GM21528 (cell line): ENCODE results near the gene FADS1.

Experiments used
- ATAC-seq: cut with Tn5 transposase; IDR thresholded peaks from one replicate; pipeline ENCODE4 v1.9.1; 2021; ENCODE audit warnings: mild to moderate bottlenecking, moderate library complexity; ENCODE audit not compliant: unreplicated experiment, low FRiP score

Gene FADS1

DNA sequence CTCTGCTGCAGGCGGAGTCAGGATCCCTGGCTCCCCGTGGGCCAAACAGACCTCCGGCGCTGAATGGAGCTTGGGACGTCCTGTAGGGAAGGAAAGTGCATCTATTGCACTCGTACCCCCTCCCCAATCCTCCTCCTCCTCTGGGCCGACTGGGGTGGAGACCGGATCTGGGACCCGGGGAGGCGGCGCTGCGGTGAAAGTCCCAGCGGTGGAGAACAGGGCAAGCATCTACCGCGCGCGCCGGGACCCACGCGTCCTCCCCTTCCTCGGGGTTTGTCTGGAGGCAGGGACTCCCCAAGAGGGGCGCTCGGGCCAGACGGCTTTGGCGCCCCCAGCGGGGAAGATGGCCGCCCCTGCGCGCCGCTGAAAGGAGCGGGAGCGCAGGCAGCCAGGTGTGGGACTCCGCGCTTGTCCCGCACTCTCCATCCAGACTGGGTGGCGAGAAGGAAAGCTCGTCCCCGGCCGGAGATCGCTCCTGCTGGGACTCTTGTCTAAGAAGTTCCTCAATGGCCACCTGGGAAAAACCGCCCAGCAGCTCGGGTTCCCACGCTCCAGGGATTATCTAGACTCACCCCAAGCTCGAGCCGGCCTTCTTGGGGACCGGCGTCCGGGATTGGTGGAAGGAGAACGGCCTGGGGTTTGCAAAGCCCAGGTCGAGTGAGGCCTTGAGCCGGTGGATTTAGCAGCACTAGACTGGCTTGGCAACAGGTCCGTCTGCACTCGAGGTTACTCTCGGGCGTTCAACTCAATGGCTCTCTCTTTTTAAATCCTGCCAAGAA lies 12.0 kb upstream of the FADS1 start:
- ATAC-seq = peak; percentile 24

DNA sequence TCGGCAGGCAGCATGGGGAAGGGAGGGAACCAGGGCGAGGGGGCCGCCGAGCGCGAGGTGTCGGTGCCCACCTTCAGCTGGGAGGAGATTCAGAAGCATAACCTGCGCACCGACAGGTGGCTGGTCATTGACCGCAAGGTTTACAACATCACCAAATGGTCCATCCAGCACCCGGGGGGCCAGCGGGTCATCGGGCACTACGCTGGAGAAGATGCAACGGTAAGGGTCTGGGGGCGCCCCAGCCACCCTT lies 11.5 kb upstream of the FADS1 start:
- peak; percentile 12 for ATAC-seq

- peak; percentile 69 for ATAC-seq
Observed at GRCh38 chr11:61827571-61828378, 11.0 kb upstream of the FADS1 start, which contains the start of gene FADS2. Gene FADS2, plus strand, starts transcription at chr11:61828300. Its CDS starts 91 bp downstream, at chr11:61828391.

DNA sequence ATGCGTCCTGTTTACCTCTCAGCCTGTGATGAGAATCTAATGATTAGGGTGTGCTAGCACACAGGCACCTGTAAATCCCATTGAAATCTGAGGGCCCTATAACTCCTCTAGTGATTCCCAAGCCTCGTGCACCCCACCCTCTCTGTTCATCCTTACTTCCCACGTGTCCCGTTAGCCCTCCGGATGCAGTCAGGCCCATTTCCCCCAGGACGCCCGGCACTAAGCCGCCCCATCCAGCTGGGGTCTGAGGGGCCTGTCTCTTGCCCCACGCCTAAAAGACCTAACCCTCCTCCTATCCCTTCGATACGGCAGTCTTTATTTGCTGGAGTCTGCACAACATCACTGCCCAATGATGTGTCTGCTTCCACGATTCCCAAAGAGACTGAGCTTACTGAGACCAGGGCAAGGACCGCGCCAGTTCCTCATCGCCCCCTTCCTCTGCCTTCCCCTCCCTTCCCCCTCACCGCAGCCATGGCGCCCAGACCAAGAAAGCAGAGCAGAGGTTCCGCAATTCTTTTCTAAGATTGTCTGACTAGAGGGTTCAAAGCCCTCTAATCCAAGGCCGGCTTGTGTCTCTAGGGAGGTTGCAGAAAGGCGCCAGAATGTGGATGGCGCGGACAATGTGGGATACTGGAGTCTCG lies 10.2 kb upstream of the FADS1 start:
- ATAC-seq = no peak

- ATAC-seq = no peak
Observed at GRCh38 chr11:61820174-61820573, 3.4 kb upstream of the FADS1 start.

DNA sequence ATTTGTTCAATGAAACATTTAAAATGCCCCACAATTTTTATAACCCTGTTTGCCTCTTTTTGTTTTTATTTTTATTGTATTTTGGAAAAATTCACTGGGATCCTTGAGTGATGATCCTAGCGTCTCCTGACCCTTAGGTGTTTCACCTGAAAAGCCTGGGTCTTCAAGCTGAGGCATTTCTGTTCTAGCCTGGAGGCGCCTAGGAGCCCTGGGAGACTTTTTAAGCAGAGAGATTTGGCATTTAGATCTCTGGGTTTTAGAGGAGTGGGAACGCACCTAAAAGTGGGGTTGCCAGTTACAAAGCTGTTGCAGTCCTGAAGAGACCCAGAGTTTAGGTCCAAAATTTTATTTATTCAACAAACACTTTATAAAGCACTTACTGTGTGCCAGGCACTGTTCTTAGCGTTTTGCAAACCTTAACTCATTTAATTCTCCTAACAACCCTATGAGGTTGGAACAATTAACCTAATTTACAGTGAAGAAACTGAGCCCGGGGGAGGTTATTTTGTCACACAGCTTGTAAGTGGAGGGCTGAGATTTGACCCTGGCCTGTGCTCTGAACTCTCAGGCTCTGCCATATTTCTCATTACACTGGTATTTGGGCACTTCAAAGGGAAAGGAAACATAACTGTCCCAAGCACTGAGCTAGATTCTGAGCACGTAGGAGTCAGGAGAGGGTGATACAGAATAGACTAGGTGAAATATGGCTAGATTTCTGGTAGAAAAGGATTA lies 834 bp upstream of the FADS1 start:
- no peak for ATAC-seq

DNA sequence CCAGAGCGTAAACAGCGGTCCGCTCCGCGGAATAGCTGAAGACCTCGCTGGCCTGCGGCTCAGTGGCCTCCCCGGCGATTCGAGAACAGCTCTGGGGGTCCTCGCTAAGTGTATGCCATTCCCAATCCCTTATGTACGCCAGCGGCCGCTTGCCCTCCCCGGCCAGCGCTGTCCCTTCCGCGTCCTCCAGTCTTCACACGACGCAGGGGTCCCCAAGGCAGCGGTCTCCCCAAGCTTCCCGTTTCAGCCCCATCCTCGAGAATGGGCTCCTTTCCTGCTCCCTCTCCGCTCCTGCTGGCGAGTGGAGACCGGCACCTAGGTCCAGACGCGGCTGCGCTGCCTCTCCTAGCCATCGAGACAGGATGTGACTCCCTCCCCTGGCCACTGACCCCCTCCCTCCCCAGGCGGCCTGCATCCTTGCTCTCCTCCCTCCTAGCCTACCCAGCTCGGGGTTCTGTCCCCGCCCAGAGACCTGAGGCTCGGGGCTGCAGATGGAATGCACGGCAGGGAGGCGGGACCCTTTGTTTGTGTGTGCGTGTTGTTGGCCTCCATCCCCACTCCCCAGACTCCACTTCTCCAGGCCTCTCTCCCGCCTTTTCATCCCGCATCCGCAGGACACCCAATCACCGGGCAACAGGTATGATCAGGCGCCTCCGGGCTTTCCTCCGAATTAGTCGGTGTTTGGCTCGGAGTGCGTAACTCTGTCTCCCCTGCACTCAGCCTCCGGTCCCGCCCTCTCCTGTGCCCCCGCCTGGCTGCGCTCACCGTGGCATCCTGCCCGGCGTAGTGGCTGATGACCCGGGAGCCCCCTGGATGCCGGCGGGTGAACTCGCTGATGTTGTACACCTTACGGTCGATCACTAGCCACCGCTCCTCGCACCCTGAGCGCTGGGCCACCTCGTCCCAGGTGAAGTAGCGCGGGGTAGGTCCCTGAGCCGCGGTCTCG lies 740 bp downstream of the FADS1 start:
- peak; percentile 27 for ATAC-seq

DNA sequence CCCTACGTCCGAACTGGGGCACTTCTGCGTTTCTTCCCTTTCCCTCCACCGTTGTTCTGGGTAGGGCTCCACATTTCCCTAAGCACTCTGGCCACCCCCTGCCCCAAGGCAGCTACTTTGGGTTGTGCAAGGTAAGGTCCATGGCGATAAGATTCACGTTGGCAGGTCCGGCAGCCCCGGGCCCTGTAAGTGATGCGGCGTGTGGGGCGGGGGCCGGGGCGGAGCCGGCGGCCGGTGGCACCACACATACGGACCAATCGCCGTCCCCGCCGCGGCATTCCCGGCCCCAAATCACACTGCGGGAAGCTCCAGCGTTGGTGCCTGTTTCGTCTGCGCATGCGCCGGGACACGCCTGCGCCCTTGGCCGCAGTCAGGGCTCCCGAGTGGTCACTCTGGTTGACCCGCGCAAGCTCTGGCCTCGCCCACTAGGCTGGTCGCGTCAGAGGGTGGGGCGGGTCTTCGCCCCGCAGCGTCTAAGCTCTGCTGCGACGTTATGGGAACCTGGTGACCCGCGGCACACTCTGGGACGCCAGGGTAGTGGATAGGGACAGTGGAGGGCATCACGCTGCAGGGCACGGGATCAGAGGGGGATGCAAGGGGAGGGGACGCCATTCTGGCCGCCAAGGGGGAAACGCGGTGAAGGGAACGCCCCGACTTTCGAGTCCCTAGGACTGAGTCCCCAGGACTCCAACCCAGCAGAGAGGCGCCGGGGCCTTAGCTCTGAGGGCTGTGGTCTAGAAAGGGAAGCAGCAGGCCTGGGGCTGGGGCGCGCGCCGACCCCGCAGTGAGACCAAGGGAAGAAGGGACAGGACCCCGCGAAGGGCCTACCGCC lies 1.6 kb downstream of the FADS1 start:
- peak; percentile 39 for ATAC-seq

DNA sequence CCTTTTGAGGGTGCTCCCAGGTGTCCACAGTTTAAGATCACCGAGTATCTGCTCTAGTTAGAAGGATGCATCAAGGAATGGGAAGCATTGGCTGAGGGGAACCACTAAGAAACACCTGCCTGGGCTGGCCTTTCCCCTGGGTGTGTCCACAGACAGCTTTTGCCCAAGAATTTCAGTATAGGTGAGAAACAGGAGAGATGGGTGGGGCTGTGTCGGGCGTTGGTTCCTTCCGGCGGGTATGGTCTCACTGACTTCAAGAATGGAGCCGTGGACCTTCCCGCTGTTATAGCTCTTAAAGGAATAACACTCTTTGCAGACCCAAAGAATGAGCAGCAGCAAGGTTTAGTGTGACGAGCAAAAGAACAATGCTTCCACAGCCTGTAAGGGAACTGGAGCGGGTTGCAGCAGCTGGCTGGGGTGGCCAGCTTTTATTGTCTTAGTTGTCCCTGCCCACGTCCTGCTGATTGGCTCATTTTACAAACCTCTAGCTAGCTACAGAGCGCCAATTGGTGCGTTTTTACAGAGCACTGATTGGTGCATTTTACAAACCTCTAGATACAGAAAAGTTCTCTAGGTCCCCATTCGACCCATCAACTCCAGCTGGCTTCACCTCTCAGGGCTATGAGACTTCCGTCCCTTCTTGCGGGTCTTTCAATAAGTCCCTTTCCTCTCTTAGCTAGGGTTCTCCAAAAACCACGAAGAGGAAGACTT lies 2.4 kb downstream of the FADS1 start:
- ATAC-seq = no peak

DNA sequence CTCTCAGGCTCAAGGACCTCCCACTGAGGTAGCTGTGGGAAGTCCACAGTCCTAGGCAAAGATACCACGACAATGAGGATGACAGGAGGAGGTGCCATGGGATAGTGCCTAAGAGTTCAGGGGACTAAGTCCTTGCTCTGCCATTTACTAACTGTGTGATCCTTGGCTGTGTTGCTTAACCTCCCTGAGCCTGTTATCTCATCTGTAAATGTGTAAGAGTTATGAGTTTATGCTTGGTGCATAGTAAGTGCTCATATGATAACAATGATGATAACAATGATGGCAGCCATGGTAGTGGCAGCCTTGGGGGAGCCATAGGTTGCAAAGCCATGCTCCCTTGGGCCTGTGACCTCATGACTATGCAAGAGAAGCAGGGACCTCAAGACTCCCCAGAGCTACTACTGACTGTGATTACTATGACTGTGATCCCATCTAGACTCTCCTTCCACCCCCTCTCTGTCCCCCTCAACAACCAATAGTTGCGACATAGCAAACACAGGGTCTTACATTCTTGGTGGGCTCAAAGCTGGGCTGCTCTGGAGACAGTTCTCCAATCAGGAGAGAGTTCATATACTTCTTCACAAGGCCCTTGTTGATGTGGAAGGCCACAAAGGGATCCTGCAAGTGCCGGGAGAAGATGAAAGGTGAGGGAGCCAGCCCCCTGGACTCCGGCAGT lies 3.9 kb downstream of the FADS1 start:
- no peak for ATAC-seq

- no peak for ATAC-seq
Observed at GRCh38 chr11:61811831-61812230, 5.0 kb downstream of the FADS1 start.

GRCh38 chr11:61810671-61811175 lies 6.1 kb downstream of the FADS1 start:
- ATAC-seq = no peak

GRCh38 chr11:61806785-61807184 lies 10.0 kb downstream of the FADS1 start:
- no peak for ATAC-seq

DNA sequence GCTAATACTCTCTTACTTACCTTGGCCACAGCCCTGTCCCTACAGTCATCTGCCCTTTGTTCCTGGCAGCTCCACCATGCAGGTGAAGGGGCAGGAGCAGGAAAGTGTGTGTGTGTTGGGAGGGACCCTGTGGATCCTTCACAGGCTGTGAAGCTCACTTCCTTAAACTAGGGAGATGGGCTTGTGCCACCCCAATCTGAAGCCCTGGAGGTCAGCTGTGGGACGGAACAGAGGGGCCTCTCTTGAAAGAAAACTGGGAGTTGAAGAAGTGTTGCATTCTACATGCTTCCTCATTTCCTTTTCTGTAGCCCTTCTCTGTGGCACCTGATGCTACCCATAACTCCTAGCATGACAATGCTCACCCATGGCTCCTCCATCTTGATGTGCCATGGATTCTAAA lies 11.7 kb downstream of the FADS1 start:
- ATAC-seq = no peak

DNA sequence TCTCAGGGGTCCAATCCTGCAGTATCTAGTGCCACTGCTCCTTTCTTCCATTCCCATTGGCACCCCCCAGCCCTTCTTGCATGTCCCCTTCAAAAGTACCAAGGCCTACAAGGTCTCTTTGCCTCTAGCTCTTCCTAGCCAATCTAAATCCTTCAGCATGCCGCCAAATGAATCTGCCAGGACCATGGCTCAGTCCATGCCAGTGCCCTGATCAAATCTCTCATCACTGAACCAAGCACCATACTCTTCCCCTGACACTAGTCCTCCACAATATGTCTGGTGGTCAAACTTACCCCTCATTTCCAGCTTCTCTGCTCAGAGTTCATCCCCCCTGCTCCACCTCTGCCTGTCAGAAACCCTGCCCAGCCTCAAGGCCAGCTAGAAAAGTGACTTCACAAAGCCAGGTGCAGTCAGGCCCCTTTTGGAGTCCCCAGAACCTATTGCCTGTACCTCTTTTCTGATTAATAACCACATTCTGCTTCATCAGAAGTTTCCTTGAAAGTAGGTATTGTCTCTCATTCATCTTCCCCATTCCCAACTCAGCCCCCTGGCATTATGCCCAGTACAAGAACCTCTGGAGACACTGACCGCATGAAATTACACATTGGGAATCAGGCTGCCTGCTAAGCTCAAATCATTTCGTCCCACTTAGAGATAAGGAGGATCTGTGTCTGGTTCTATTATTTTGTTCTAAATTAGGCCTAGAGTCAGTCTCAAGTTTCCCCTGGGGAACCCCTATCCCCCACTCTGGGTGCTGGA lies 12.7 kb downstream of the FADS1 start:
- ATAC-seq = no peak

DNA sequence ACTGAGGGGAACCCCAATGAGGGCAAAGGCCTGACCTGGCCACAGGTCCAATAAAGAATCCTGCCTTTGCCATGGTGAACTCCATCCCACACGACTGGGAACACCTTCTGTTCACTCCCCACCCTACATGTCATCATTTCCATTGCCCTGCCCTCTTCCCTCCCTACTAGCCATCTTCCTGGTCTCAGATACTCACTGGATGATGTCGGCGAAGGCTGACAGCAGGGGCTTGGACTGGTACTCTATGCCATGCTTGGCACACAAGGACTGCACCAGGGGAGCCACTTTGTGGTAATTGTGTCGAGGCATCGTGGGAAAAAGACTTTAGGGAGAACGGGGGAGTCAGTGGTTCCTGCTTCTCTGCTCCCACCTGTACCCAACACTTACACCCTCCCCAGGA lies 14.2 kb downstream of the FADS1 start:
- no peak for ATAC-seq
